Stimulated activated CD8-positive, alpha-beta memory T cell treated with anti-CD3 and anti-CD28 coated beads, Interleukin-15, amount 100 ng/mL, for 4 hours (primary cell): ENCODE results near the gene MEGF6.

Source experiments
- DNase-seq, 2 donors: peaks; one replicate each; pipeline ENCODE4 v3.0.0-alpha.2; 2020; ENCODE audit warnings: low read depth in 2 of 2

Gene MEGF6

DNA sequence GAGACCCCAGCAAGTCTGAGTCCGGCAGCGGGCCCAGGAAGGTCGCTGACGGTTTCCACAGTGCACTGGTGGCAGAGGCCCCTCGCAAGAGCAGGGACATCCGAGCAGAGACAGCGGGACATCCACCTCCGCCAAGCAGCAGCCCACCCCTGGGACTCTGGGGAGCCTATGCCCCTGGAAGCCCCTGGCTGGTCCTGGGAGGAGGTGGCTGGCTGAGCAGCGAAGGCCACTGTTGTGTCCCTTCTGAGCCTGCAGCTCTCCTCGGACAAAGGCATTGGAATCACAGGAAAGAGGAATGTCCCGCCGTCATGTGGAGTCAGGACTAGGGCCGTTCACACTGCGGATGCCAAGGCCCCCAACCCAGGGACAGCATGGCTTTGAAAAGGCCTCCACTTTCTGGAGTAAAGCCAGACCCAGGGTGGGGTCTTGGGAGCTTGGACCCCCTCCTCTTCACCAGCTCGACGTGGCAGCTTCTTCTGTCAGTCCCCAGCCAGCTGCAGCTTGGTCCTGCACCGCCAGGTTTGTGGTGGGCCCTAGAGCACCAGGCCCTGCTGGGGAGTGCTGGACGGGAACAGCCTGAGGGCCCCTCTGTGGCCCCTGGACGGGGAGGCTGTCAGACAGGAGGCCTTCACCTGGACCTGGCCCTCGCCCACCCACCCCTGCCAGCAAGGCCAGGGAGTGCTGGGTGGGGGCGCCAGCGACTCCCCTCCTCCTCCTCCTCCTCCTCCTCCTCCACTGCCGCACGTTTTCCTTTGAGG lies 1.4 kb downstream of the MEGF6 start:
- DNase-seq = no peak

DNA sequence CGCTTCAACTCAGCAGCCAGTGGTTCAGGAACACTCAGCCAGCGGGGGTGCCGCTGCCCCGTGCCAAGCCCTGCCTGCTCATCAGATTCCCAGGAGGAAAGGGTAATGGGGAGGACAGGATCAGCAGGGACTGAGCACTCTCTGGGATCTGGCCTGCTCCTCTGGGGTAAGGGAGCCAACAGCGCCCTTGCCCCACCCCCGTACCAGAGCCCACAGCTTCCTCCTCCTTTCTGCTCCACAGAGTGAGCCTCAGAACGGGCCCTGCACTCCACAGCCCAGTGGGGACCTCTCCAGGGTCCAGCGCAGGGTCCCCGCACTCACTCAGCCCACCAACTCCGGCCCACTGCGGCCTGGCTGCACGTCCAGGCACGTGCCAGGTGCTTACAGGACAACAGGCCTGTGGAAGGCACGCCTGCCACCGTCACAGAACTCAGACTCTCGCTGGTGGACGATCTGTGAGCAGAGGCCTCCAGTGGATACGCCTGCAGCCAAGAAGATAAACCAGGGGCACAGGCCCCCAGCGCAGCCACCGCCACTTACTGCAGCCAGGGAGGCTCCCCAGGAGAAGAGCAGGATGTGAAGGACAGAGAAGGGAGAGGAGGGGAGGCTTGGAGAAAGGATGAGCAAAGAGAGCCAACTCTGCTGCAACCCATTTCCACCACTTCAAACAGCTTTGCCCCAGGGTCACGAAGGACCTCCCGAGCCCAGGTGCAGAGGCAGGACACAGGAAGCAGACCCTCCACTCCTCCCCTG lies 2.1 kb downstream of the MEGF6 start:
- DNase-seq = no peak

DNA sequence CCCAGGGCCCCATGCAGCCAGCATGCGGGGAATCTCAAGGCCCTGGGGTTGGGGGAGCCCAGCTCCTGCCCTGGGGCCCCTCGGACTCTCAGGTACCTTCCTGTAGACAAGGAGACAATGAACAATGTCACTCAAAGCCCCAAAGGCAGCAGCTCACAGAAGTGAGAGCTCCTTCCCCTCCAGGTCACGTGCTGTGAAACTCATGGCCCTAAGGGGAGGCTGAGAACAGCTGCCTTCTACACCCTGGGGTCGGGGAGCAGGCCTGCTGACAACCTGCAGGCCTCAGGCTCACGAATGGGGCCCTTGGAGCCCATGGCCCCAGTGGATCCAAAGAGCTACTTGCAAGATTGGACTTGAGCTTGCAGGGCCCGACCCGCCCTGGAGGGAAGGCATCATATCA lies 3.2 kb downstream of the MEGF6 start:
- DNase-seq = no peak

GRCh38 chr1:3607703-3608065 lies 3.6 kb downstream of the MEGF6 start:
- no peak for DNase-seq

DNA sequence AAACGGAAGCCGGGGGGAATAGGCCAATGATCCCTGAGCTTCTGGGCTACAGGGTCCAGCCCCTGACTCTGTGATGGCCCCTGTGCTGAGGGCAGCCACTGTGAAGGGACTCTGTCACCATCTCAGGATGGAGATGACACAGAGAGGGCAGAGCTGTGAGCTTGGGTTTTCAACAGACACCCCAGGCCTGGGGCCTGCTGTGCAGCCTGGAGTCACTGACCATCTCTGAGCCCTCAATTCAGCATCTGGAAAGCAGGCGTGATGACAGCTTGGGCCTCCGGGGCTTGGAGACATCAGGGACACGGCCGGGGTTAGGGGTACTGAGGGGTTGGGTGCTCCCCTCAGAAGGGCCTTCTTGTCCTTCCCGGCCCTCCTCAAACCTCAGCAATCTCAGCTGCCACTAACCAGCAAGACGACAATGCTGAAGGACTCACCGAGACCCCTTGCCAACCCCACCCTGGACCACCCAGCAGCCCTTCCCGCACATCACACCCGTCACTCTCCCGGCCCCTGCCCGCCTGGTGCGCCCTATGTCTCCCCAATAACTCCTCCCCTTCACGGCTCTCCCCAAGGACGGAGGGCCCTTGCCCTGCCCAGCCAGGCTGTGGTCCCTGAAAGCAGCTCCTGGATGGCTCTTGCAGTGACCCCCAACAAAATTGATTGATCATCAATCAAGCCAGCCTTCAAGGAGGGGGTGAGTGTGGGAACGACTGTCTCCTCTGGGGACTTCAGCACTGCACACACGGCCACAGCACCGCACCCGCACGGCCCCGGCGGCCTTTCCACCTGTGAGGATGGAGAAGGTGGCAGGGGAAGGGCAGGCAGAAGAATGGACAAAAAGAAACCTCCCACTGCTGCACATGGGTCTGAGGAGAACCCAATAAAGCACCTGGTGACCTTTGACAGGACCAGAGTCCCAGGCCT lies 4.3 kb downstream of the MEGF6 start:
- no peak for DNase-seq

GRCh38 chr1:3604997-3605823 lies 6.1 kb downstream of the MEGF6 start:
- no peak for DNase-seq

GRCh38 chr1:3604468-3604974 lies 6.8 kb downstream of the MEGF6 start:
- no peak for DNase-seq

GRCh38 chr1:3603571-3604467 lies 7.5 kb downstream of the MEGF6 start:
- DNase-seq = no peak

DNA sequence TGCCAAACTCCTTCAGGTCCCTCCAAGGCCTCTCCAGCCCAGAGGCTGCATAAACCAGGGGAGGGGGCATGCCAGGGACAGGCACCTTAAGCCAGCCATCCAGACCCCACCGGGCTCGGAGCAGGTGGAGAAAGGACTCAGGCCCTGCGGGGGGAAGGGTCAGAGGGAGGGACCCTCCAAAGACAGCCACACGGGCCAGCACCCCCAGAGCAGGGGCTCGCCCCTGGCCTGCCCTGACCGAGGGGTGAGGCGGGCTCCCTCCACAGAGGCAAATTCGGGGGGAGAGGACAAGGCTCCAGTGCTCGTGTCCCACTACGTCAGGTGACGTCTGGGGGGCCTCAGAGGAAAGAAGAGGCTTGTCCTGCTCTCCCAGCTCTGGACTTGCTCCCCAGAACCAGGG lies 8.2 kb downstream of the MEGF6 start:
- DNase-seq = no peak

DNA sequence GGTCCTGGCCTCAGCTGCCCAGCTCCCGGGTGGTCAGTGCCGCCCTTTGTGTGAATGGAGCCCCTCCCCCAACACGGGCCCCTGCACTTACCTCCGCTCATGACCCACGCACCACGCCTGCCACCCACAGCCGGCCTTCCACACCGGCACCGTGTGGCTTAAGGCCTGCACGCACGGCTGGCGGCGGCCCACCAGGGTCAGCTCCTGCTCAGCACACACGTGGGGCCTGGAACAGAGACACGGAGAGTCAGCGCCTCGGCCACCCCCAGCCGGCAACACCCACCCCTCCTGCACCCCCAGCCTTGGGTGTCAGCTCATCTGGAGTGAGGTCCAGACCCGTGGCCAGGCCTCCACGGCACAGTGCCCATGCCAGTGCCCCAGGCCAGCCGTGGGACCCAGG lies 8.9 kb downstream of the MEGF6 start:
- DNase-seq = no peak

GRCh38 chr1:3601743-3602142 lies 9.6 kb downstream of the MEGF6 start:
- no peak for DNase-seq

DNA sequence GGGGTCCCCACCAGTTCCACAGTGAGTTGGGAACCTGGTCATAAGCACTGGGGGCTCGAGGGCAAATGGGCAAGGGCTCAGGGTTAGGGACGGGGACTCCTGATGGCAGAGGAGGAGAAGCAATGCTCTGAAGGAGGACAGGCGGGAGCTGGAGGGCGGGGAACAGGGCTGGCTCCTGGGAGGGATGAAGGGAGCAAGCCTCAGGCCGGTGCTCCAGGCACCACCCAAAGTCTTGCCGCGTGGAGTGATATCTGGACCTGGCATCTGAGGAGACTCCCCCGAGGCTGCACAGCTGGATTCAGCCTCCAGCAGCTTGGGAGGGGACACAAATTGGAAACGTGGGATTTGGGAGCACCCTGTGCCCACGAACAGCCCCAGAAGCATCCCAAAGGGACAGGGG lies 11.0 kb downstream of the MEGF6 start:
- DNase-seq = no peak

DNA sequence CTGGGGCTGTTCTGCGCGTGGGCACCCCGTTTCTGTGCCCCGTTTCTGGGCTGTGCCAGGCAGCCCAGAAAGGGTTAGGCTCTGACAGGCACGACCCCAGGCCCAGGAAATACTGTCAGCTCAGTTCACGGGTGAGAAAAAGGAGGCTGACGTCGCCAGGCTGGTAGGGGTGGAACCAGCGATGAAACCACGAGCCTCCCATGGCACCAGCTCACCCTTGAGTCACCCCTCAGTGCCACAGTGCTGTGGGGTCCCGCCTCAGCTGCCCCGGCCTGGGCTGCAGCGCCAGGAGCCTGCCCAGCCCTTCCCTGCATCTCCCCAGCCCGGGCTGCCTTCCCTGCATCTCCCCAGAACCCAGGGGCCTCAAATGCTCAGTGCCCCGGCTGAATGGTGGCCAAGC lies 11.5 kb downstream of the MEGF6 start:
- DNase-seq = no peak

DNA sequence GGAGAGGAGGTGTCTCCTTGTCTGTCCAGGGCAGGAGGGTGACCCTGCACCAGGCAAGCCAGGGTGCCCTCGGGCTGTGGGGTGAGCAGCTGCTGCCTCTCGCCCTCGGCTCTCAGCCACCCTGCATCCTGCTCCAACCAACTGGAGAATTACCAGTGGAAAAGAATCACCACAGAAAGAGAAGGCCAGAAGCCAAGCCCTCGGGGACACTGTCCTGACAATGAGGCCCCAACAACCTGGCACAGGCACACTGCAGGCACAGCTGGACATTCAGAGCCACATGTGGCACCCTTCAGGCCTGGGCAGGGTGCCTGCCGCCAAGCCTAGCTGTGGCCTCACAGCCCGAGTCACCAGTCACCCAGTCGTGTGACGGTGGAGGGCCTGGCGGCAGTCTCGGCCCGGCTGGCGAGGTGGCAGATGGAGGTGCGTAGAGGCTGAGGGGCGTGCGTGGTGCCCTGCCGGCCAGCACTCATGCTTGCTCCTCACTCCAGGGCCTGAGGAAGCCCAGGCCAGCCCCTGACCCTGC lies 12.0 kb downstream of the MEGF6 start:
- no peak for DNase-seq

- no peak for DNase-seq
These were observed 12.6 kb downstream of the MEGF6 start for GRCh38 chr1:3598522-3599285.

GRCh38 chr1:3598051-3598491 lies 13.2 kb downstream of the MEGF6 start:
- no peak for DNase-seq

GRCh38 chr1:3597599-3597964 lies 13.7 kb downstream of the MEGF6 start:
- DNase-seq = no peak

GRCh38 chr1:3596663-3597598 lies 14.4 kb downstream of the MEGF6 start:
- DNase-seq = no peak
